Body of pancreas (tissue), 4 donors: ENCODE measurements around the gene TMEM185B.

Experiments
- POLR2A ChIP-seq, 3 donors: fragments of 450-650 bp; IDR thresholded peaks; one replicate each; pipeline ENCODE4 v1.6.1; 2016; ENCODE audit warnings: antibody characterized with exemption in 3 of 3, mild to moderate bottlenecking in 2 of 3
- TF ChIP-seq, protein P1 (sequence below), 7 experiments: fragments of 450-650 bp in 4 of 7; fragments of 200-600 bp in 3 of 7; sonication (generic) in 3 of 7; IDR thresholded peaks; one replicate each; pipeline ENCODE4 v1.5.1; 2016 to 2019; ENCODE audit warnings: antibody characterized with exemption in 7 of 7

DNA sequence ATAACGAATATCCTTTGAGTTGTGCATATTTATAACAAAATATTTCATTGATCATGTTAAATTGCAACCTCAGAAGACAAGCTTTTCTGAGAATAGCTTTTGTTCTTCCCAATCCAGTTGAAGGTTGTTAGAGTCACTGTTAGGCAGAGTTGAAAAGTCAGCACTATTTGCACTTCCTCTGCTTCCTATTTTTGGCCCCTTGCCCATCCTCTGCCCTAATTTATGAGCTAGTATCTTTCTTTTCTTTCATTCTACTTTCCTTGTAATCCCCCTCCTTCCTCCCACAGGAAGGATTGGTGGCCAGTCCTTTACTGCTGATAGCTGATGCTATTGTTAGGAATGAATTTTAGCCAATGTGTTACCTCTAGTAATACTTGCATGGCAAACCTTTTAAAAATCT, 34.3 kb upstream of the TMEM185B start:
- TF ChIP-seq, protein P1, sequence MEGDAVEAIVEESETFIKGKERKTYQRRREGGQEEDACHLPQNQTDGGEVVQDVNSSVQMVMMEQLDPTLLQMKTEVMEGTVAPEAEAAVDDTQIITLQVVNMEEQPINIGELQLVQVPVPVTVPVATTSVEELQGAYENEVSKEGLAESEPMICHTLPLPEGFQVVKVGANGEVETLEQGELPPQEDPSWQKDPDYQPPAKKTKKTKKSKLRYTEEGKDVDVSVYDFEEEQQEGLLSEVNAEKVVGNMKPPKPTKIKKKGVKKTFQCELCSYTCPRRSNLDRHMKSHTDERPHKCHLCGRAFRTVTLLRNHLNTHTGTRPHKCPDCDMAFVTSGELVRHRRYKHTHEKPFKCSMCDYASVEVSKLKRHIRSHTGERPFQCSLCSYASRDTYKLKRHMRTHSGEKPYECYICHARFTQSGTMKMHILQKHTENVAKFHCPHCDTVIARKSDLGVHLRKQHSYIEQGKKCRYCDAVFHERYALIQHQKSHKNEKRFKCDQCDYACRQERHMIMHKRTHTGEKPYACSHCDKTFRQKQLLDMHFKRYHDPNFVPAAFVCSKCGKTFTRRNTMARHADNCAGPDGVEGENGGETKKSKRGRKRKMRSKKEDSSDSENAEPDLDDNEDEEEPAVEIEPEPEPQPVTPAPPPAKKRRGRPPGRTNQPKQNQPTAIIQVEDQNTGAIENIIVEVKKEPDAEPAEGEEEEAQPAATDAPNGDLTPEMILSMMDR (IDR thresholded peaks at IDR 0.05) = no peak
- TF ChIP-seq POLR2A (IDR thresholded peaks at IDR 0.05) = no peak
